ENCODE results near the gene KLHDC8B. TPM values are rescaled to one million over a fixed set of nuclear protein-coding genes. Genes with fewer than 3 reads are reported as not detected.

KLHDC8B gene
- total and polyA plus RNA-seq, 10 of the 15 experiments (the other 5 are each of a cell fraction or from before 2014, with no cell fraction given): 0.31 to 1.5 (median 0.85) TPM; not detected in 1

DNA sequence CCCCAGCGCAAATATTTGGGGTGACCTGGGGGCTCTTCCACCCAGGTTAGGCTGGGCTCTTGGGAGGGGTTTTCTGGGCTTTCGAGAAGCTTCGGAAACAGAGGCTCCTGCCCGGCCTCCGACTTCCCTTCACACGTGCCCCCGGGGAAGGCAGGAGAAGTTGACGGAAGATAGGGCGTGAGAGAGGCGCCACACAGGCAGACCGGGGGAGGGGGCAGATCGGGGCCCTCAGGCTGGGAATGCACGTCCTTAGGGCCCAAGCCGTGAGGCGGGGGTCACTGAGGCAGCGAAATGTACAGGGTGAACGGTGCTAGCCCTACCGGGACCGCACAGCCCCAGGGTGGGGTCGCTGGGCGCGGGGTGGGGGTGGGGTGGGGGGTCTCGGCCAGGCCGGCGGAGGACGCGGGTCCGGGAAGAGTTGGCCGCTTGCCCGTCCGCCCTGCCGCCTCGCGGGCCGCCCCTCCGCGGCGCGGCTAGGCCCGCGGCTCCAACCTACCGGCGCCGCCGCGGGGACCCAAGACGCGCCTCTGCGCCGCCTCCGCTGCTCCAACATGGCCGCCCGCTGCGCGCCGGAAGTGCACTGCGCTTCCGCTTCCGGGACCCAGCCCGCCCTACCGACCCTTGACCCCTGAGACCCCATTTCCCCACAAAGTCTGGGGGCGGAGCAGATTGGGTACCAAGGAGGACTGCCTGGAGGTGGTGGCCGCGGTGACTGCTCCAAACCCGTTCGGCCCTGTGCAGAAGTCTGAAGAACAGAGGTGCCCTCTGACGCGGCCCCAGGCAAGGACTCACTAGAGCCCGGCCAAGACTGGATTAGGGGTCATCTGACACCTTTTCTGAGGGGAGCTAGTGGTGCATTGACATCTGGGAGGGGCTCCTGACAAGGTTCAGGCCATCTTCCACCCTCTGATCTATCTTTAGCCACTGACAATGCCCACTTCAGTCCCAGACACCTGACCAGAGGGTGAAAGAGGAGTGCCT, 5.3 kb upstream of the KLHDC8B start, which contains the start of gene CCDC71 (continued):
- TF ChIP-seq, protein P1, sequence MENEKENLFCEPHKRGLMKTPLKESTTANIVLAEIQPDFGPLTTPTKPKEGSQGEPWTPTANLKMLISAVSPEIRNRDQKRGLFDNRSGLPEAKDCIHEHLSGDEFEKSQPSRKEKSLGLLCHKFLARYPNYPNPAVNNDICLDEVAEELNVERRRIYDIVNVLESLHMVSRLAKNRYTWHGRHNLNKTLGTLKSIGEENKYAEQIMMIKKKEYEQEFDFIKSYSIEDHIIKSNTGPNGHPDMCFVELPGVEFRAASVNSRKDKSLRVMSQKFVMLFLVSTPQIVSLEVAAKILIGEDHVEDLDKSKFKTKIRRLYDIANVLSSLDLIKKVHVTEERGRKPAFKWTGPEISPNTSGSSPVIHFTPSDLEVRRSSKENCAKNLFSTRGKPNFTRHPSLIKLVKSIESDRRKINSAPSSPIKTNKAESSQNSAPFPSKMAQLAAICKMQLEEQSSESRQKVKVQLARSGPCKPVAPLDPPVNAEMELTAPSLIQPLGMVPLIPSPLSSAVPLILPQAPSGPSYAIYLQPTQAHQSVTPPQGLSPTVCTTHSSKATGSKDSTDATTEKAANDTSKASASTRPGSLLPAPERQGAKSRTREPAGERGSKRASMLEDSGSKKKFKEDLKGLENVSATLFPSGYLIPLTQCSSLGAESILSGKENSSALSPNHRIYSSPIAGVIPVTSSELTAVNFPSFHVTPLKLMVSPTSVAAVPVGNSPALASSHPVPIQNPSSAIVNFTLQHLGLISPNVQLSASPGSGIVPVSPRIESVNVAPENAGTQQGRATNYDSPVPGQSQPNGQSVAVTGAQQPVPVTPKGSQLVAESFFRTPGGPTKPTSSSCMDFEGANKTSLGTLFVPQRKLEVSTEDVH (IDR thresholded peaks at IDR 0.05; ENCODE audit: low read depth, partially characterized antibody): no peak
- TF ChIP-seq POLR2AphosphoS5 (IDR thresholded peaks at IDR 0.05; ENCODE audit: low read length): peak; percentile 77; the same call in 1 of the 2 replicates
- TF ChIP-seq PAX5 (IDR thresholded peaks at IDR 0.05; ENCODE audit: borderline replicate concordance, low read depth, low read length): 0 out of 2 replicates have a peak, but pooled peaks have one; percentile 28
- TF ChIP-seq LARP7 (IDR thresholded peaks at IDR 0.05): peak; percentile 61; the same call in 1 of the 2 replicates
- TF ChIP-seq, protein P2, sequence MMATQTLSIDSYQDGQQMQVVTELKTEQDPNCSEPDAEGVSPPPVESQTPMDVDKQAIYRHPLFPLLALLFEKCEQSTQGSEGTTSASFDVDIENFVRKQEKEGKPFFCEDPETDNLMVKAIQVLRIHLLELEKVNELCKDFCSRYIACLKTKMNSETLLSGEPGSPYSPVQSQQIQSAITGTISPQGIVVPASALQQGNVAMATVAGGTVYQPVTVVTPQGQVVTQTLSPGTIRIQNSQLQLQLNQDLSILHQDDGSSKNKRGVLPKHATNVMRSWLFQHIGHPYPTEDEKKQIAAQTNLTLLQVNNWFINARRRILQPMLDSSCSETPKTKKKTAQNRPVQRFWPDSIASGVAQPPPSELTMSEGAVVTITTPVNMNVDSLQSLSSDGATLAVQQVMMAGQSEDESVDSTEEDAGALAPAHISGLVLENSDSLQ (IDR thresholded peaks at IDR 0.05): peak; percentile 42
- TF ChIP-seq RAD21 (IDR thresholded peaks at IDR 0.05; ENCODE audit: insufficient read depth, low read depth, low read length): no peak
- TF ChIP-seq EP300 (IDR thresholded peaks at IDR 0.05; ENCODE audit: borderline replicate concordance in 1 of 2, control insufficient read depth in 1 of 2, low read depth in 2 of 2, low read length in 2 of 2): no peak
- TF ChIP-seq, protein P3, sequence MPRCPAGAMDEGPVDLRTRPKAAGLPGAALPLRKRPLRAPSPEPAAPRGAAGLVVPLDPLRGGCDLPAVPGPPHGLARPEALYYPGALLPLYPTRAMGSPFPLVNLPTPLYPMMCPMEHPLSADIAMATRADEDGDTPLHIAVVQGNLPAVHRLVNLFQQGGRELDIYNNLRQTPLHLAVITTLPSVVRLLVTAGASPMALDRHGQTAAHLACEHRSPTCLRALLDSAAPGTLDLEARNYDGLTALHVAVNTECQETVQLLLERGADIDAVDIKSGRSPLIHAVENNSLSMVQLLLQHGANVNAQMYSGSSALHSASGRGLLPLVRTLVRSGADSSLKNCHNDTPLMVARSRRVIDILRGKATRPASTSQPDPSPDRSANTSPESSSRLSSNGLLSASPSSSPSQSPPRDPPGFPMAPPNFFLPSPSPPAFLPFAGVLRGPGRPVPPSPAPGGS (IDR thresholded peaks at IDR 0.05; ENCODE audit: borderline replicate concordance, insufficient read depth, low read depth, low read length, poor library complexity, severe bottlenecking): no peak
- TF ChIP-seq KDM1A (IDR thresholded peaks at IDR 0.05; ENCODE audit: borderline replicate concordance): no peak
- TF ChIP-seq SMC3 (IDR thresholded peaks at IDR 0.05; ENCODE audit: borderline replicate concordance, low read length): no peak
- peak; percentile 87 for TF ChIP-seq NR2C2 (IDR thresholded peaks at IDR 0.05; ENCODE audit: borderline replicate concordance, control insufficient read depth, insufficient read length, low read depth)
- TF ChIP-seq ASH2L (IDR thresholded peaks at IDR 0.05; ENCODE audit: borderline replicate concordance, low read depth): no peak
- TF ChIP-seq SIN3A (IDR thresholded peaks at IDR 0.05; ENCODE audit: low read depth, low read length): no peak; the same call in 1 of the 2 replicates
- peak; percentile 53; the same call in 1 of the 2 replicates for TF ChIP-seq SREBF2 (IDR thresholded peaks at IDR 0.05; ENCODE audit: low read length)
- TF ChIP-seq RBBP5 (conservative IDR thresholded peaks at IDR 0.05): no peak
- TF ChIP-seq ZNF622 (IDR thresholded peaks at IDR 0.05): no peak
- TF ChIP-seq RFX5 (IDR thresholded peaks at IDR 0.05; ENCODE audit: low read depth, low read length): no peak
- TF ChIP-seq, protein P4, sequence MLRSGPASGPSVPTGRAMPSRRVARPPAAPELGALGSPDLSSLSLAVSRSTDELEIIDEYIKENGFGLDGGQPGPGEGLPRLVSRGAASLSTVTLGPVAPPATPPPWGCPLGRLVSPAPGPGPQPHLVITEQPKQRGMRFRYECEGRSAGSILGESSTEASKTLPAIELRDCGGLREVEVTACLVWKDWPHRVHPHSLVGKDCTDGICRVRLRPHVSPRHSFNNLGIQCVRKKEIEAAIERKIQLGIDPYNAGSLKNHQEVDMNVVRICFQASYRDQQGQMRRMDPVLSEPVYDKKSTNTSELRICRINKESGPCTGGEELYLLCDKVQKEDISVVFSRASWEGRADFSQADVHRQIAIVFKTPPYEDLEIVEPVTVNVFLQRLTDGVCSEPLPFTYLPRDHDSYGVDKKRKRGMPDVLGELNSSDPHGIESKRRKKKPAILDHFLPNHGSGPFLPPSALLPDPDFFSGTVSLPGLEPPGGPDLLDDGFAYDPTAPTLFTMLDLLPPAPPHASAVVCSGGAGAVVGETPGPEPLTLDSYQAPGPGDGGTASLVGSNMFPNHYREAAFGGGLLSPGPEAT (IDR thresholded peaks at IDR 0.05; ENCODE audit: low read depth): no peak
- TF ChIP-seq YBX1 (IDR thresholded peaks at IDR 0.05): no peak
- TF ChIP-seq BCL11A (IDR thresholded peaks at IDR 0.05; ENCODE audit: low read depth, low read length): no peak
- TF ChIP-seq TCF7 (IDR thresholded peaks at IDR 0.05; ENCODE audit: borderline replicate concordance): no peak
- TF ChIP-seq NFYA (IDR thresholded peaks at IDR 0.05; ENCODE audit: borderline replicate concordance, low read depth, low read length): no peak
- peak; percentile 60; the same call in 1 of the 2 replicates for TF ChIP-seq DPF2 (IDR thresholded peaks at IDR 0.05)

Data from GM12878 (cell line).